H1 (cell line): Measurements from ENCODE around the gene SLC22A23.

Source experiments
- EZH2 ChIP-seq: fragments of 200-600 bp; sonication (generic); IDR thresholded peaks from 2 replicates; pipeline ENCODE4 v1.7.1; 2012; ENCODE audit warnings: low read depth, mild to moderate bottlenecking, moderate library complexity, low read length, inconsistent platforms; ENCODE audit not compliant: severe bottlenecking
- NRF1 ChIP-seq: IDR thresholded peaks from 2 replicates; pipeline ENCODE4 v1.6.1; 2011; ENCODE audit warnings: mild to moderate bottlenecking, low read depth, low read length, improper control_type of control experiment
- RAD21 ChIP-seq, 2 experiments: IDR thresholded peaks in 1 of 2; conservative IDR thresholded peaks in 1 of 2; 2 replicates each; pipeline ENCODE4 v1.6.1; 2011; ENCODE audit warnings: low read depth in 2 of 2, low read length in 2 of 2, improper control_type of control experiment in 1 of 2, inconsistent platforms in 1 of 2, mild to moderate bottlenecking in 1 of 2, moderate library complexity in 1 of 2
- TF ChIP-seq, protein P1 (sequence below), 3 experiments: IDR thresholded peaks; 1 replicate in 2 of 3; 2 replicates in 1 of 3; pipeline versions ENCODE4 v1.5.1 to v1.6.1; 2011; ENCODE audit warnings: low read length in 3 of 3, mild to moderate bottlenecking in 3 of 3, inconsistent platforms in 2 of 3, low read depth in 1 of 3, moderate library complexity in 1 of 3; ENCODE audit not compliant: insufficient read depth in 1 of 3; ENCODE audit errors: control extremely low read depth in 1 of 3

DNA sequence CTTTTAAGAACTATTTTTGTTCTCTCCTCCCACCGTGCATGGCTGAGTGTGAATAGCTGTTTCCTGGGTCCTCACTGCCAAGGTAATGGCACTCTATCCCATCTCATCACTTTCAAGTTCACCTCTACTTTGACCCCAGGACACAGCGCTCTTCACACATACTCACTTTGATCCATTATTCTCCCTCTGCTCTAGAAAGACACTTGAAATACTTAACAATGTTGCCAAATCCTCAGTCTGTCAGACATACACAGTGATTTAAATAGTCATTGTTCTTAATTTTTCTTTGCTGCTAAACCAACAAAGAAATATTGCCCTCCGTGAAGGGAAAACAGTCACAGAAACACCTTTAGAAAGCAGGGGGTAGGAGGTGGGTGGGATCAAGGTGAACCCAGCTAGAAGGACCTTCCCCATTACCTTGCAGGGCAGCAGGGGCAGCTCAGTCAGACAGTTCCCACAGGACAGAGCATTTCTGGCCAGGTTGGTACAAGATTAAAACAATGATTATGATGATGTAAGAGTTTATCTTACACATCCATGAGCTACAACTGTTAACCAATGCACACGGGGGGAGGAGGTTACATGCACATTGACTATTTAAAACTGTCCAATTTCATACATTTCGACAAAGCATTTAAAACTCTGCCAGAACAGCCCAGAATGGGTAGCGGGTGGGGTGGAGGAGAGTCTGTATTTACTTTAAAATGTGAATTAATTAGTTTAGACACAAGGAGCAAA is 2.4 kb downstream of the SLC22A23 start:
- TF ChIP-seq RAD21 (IDR thresholded peaks at IDR 0.05 in 1 of 2, conservative IDR thresholded peaks at IDR 0.05 in 1 of 2; ENCODE audit: low read depth in 2 of 2, low read length in 2 of 2): no peak
- TF ChIP-seq, protein P1, sequence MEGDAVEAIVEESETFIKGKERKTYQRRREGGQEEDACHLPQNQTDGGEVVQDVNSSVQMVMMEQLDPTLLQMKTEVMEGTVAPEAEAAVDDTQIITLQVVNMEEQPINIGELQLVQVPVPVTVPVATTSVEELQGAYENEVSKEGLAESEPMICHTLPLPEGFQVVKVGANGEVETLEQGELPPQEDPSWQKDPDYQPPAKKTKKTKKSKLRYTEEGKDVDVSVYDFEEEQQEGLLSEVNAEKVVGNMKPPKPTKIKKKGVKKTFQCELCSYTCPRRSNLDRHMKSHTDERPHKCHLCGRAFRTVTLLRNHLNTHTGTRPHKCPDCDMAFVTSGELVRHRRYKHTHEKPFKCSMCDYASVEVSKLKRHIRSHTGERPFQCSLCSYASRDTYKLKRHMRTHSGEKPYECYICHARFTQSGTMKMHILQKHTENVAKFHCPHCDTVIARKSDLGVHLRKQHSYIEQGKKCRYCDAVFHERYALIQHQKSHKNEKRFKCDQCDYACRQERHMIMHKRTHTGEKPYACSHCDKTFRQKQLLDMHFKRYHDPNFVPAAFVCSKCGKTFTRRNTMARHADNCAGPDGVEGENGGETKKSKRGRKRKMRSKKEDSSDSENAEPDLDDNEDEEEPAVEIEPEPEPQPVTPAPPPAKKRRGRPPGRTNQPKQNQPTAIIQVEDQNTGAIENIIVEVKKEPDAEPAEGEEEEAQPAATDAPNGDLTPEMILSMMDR (IDR thresholded peaks at IDR 0.05; ENCODE audit: control extremely low read depth in 1 of 3, insufficient read depth in 1 of 3, low read depth in 1 of 3, low read length in 3 of 3): no peak
- TF ChIP-seq NRF1: no peak
- no peak for TF ChIP-seq EZH2
